C4-2B (cell line): ENCODE measurements around the gene TGM2.

ENCODE experiments used
- H3K27ac ChIP-seq: fragments of 450-650 bp; 2 replicates; pipeline ENCODE4 v1.5.1; 2017
- CTCF ChIP-seq: fragments of 450-650 bp; conservative IDR thresholded peaks from 2 replicates; pipeline ENCODE4 v1.5.1; 2017; ENCODE audit warnings: mild to moderate bottlenecking
- ZFX ChIP-seq: fragments of 450-650 bp; IDR thresholded peaks from 2 replicates; pipeline ENCODE4 v1.6.1; 2017

The TGM2 gene

DNA sequence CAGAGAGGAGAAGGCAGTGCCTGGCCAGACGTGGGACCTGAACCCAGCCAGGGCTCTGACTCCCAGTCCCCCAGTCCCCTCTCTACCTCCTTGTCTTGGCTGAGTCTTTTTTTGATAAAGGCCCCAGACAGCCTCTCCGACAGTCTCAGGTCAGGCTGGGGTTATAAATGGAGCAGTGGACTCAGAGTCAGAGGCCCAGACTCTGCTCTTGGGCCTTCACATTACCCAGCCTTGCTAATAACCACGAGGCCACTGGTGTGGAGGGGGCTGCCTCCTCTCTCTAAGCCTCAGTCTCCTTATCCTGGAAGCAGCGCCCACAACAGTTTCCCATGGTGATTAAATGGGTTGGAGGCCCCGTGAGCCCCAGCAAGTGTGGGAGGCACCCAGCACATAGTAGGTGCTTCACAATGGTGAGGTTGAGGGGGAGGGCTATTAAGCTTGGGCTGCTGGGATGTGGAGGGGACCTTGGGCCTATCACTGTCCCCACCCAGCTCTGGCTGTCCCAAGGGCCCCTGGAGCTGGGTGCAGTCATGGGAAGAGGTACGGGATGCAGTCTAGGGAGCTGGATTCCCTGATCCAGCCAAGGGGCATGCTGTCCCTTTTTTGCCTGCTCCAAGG is 35.7 kb downstream of the TGM2 start:
- TF ChIP-seq ZFX (no peak), CTCF (no peak)

DNA sequence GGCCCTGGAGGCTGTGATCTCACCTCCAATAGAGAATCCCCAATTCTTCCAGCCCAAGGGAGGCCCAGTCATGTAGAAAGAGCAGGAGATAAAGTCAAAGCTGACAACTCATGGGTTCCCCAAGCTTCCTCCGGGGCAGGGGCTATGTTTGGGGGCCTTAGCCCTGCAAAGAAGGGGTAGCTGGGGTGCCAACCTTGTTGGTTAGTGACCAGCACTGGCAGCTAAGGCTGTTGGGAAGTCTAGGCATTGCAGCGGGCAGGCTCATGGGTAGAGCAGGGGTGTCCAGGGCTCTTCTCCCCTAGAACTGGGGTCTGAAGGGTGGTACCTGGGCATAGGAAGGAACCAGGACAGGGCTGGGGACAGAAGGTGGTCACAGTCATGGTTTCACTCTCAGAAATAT is 36.4 kb downstream of the TGM2 start:
- H3K27ac ChIP-seq: no peak overlapping the region

More for the DNA sequence above, 35.7 kb downstream of the TGM2 start:
- no peak overlapping the region for H3K27ac ChIP-seq

GRCh38 chr20:38127920-38128528 is 37.0 kb downstream of the TGM2 start:
- TF ChIP-seq ZFX (no peak), CTCF (no peak)
- H3K27ac ChIP-seq: no peak overlapping the region

More for the DNA sequence above, 36.4 kb downstream of the TGM2 start:
- TF ChIP-seq CTCF: no peak
- TF ChIP-seq ZFX: no peak

GRCh38 chr20:38126932-38127621 is 38.0 kb downstream of the TGM2 start:
- no peak for TF ChIP-seq ZFX
- TF ChIP-seq CTCF: no peak
- no peak overlapping the region; the same call in 1 of the 2 replicates for H3K27ac ChIP-seq

DNA sequence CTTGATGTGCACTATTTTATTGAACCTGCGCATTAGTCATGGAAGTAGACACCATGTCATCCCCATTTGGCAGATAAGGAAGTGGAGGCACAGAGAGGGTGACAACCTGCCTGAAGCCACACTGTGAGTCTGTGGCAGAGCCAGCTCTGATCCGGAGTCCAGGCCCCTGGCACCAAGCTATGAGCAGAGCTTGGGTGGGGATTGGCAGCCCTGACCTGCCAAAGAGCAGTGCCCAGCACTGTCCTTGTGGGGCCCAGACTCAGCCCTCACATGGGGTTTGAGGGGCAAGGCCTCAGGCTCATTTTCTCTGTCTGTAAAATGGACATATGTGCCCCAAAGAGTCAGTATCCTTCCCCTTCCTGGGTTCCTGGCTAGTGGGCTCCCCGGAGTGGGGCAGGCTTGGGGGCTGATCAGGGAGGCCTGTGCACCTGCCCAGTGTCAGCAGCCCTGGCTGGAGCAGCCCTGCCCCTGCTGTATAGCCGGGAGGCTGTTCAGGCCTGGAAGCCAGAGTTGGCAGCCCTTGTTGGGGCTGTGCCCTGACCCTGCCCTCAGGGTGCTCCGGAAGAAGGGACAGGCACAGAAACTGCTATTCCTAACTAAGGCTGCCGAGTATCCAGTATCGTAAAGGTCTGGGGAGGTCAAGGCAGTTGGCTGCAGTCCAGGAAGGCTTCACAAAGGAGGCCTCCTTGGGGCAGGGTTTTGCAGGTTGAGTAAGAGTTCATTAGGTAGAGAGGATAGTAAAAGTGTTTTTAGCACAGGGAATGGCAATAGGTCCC is 38.7 kb downstream of the TGM2 start:
- TF ChIP-seq CTCF (no peak), ZFX (peak; percentile 18; the same call in 1 of the 2 replicates)
- H3K27ac ChIP-seq: peak overlapping the region; percentile 18

DNA sequence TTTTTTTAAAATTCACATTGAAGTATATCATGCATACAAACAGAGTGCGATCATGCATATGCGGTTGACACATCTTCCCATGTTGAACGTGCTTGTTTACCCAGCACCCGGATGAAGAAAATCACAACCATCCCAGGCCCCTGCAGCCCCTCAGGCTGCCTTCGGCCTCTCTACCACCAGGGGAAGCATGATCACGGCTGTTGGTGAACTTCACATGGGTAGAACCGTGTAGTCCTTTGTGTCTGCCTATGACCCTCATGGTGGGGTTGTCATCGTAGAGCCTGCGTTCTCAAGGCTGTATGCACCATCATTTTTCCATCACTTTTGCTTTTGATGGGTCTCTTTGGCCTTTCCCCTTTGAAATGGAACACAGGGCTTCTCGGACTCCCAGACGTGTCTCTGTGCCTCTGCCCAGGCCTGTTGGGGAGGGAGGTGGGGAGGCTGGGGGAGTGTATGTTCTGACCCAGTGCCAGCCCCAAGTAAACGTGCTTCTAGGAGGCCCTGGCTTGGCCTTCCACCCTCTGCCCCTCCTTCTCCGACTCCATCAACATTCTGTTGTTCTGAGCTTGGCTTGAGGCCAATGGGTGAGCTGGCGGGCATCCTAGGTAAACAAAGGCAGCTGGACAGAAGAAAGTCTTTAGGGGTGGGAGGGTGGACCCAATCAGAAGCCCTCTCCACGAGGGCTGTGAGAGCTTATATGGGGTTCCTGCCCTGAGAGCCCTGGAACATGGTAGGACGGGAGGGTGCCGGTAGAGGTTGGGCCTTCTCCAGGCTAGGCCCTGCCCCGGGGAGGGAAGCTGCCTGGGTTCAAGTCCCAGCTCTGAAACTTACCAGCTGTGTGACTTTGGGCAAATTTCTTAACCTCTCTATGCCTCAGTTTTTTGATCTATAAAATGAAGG is 39.7 kb downstream of the TGM2 start:
- no peak for TF ChIP-seq CTCF
- no peak for TF ChIP-seq ZFX
- peak overlapping the region; percentile 18 for H3K27ac ChIP-seq
